ENCODE results near the gene HVCN1. TPM values are rescaled to one million over a fixed set of nuclear protein-coding genes. Genes with fewer than 3 reads are reported as not detected.
"Not testable (repeated sequence)": the region's sequence is repeated elsewhere in the genome, so short reads cannot be mapped to it uniquely, and the experiment has no call there.

HVCN1 gene
- total and polyA plus RNA-seq, 8 donors, result 10.7 to 19.3 (median 17.0) TPM

GRCh38 chr12:110613071-110613770, 75.7 kb downstream of the HVCN1 start:
- no peak for DNase-seq
- Histone ChIP-seq H3K9me3 (no peaks in the 10 kb centered on the region), H3K27me3 (no peaks in the 10 kb centered on the region), H3K4me1 (peaks cover 4 to 15% of the 10 kb centered on the region in 2 donors), H3K27ac (peak overlapping the region; percentile 58 to 79), H3K4me3 (peak overlapping the region; percentile 56 to 63), H3K36me3 (no peaks in the 10 kb centered on the region)
- ATAC-seq, result no peak
- intact Hi-C loops (cut with DNase I), result no loop called here
- TF ChIP-seq CTCF (IDR thresholded peaks at IDR 0.05), result no peak

DNA sequence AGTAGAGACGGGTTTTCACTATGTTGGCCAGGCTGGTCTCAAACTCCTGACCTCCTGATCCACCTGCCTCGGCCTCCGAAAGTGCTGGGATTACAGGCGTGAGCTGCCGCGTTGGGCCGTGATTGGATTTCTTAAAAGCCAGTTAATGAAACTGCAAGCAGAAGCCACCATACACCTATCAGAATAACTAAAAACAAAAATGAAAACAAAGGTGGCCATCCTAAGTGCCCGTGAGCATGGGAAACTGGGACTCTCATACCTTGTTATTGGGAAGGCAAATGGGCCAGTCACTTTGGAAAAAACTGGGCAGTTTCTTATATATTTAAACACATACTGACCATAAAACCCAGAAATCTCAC, 82.7 kb downstream of the HVCN1 start:
- Histone ChIP-seq H3K9me3 (no peaks in the 10 kb centered on the region), H3K4me3 (peak overlapping the region in 1 of 2 donors; percentile 9), H3K27ac (peak overlapping the region; percentile 20 to 84), H3K4me1 (peaks cover 0 to 6% of the 10 kb centered on the region in 2 donors), H3K36me3 (no peaks in the 10 kb centered on the region), H3K27me3 (no peaks in the 10 kb centered on the region)
- DNase-seq (no peak), ATAC-seq (no peak)
- intact Hi-C loops (cut with DNase I), result no loop called here
- TF ChIP-seq CTCF (IDR thresholded peaks at IDR 0.05), result no peak

GRCh38 chr12:110602085-110602814, 86.7 kb downstream of the HVCN1 start:
- H3K27me3 ChIP-seq, H3K4me3 ChIP-seq, H3K9me3 ChIP-seq, H3K36me3 ChIP-seq: not testable (repeated sequence)
- Histone ChIP-seq H3K27ac (peak overlapping the region in 1 of 2 donors; percentile 37), H3K4me1 (peaks cover 0 to 24% of the 10 kb centered on the region in 2 donors)
- intact Hi-C loops (cut with DNase I), result loop anchor here in 1 of 2 donors (5.0 kb wide), 1 partner anchor 90 kb away; no protein-coding TSS in a partner anchor
- peak; percentile 60 to 67 for TF ChIP-seq CTCF (IDR thresholded peaks at IDR 0.05)
- ATAC-seq (peak; percentile 82), DNase-seq (peak in 1 of 4 donors; percentile 45)

DNA sequence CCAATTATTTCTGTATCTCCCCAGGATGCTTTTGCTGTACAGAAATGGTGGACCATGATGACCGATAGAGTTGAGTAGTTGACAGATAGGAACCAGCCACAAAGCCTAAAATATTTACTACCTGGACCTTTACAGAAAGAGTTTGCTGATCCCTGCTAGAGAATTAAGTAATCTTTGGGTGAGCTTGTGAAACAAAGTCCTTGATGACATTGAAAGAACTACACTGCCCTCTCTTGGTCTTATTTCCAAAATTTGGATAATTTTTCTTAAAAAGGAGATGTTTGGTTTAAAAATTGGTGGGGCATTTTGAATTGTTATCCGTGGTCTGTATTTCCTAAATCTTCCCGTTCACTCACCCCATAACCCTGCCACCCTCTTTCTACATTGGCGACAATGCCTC, 88.7 kb downstream of the HVCN1 start:
- ATAC-seq (peak; percentile 77), DNase-seq (peak in 1 of 4 donors; percentile 53)
- Histone ChIP-seq H3K4me1 (peaks cover 0 to 24% of the 10 kb centered on the region in 2 donors), H3K27ac (no peak overlapping the region), H3K36me3 (no peaks in the 10 kb centered on the region), H3K4me3 (no peak overlapping the region), H3K27me3 (no peaks in the 10 kb centered on the region), H3K9me3 (no peaks in the 10 kb centered on the region)
- peak; percentile 15 to 39 for TF ChIP-seq CTCF (IDR thresholded peaks at IDR 0.05)
- intact Hi-C loops (cut with DNase I), result loop anchor here in 1 of 2 donors (5.0 kb wide), 1 partner anchor 88 kb away; no protein-coding TSS in a partner anchor

DNA sequence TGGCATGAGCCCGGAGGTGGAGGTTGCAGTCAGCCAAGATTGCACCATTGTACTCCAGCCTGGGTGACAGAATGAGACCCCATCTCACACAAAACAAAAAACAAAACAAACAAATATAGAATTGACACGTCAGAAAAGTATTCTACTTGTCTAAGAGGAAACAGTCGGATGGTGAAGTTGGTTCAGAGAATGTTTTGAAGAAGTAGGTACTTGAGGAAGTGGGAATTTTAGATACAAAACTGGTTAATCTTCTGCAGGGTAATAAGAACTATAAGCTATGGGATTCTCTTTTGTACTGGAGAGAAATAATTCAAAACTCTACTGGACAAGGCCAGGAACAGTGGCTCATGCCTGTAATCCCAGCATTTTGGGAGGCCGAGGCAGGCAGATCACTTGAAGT, 89.6 kb downstream of the HVCN1 start:
- DNase-seq, result no peak
- Histone ChIP-seq H3K36me3 (no peaks in the 10 kb centered on the region), H3K27me3 (no peaks in the 10 kb centered on the region), H3K4me3 (no peak overlapping the region), H3K27ac (no peak overlapping the region), H3K4me1 (peaks cover 0 to 24% of the 10 kb centered on the region in 2 donors), H3K9me3 (no peaks in the 10 kb centered on the region)
- ATAC-seq, result no peak
- intact Hi-C loops (cut with DNase I), result no loop called here
- no peak for TF ChIP-seq CTCF (IDR thresholded peaks at IDR 0.05)

All from left lung (tissue), 10 donors.